AG09319 (cell line): Measurements from ENCODE around the gene SRPRB.

Experiments
- DNase-seq: peaks from one replicate; pipeline ENCODE4 v3.0.0-alpha.2; 2010; ENCODE audit warnings: low read depth; ENCODE audit errors: extremely low read depth
- TF ChIP-seq, protein P1 (sequence below): IDR thresholded peaks from 2 replicates; pipeline ENCODE4 v1.5.1; 2011; ENCODE audit warnings: low read depth, mild to moderate bottlenecking, inconsistent platforms, low read length, moderate library complexity

Gene SRPRB

DNA sequence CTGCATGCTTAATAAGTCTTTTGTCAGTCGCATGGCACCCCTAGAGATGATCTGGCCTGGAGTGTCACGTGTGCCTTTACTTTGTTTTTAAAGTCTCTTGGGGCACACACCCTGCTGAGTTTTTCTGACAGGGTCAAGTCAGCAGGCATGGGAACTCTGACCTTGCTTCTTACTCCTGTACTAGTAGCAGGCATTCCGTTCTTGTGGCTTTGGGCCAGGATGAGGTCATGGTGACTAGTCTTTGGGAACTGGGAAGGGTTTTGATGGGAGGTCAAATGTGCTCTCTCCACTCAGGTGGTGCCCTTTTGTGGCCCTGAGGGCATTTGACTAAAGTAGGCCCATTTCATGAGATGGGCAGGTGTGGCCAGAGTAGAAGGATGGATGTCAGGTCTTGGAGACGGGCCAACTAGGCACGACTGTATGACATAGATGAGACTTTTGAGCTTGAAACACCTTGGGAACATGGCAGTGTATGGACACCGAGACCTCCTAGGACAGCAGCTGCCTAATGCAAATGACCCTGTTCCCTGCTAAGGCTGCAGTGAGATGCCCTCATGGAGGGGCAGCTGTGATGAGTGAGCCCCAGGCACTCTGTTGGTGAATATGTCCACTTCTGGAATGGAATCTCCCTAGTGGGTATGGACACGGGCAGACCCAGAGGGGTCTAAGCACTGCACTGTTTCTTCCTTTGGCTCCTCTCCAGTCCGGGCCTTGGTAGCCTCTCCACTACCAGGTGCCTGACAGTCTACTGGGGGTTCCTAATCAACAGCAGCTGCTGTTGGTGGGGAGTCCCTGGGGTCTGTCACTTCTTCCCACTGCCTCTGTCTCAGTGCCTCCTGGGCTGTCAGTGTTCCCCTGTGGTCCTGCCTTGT lies 16.4 kb downstream of the SRPRB start:
- TF ChIP-seq, protein P1, sequence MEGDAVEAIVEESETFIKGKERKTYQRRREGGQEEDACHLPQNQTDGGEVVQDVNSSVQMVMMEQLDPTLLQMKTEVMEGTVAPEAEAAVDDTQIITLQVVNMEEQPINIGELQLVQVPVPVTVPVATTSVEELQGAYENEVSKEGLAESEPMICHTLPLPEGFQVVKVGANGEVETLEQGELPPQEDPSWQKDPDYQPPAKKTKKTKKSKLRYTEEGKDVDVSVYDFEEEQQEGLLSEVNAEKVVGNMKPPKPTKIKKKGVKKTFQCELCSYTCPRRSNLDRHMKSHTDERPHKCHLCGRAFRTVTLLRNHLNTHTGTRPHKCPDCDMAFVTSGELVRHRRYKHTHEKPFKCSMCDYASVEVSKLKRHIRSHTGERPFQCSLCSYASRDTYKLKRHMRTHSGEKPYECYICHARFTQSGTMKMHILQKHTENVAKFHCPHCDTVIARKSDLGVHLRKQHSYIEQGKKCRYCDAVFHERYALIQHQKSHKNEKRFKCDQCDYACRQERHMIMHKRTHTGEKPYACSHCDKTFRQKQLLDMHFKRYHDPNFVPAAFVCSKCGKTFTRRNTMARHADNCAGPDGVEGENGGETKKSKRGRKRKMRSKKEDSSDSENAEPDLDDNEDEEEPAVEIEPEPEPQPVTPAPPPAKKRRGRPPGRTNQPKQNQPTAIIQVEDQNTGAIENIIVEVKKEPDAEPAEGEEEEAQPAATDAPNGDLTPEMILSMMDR: peak; percentile 30
- peak; percentile 23 for DNase-seq

DNA sequence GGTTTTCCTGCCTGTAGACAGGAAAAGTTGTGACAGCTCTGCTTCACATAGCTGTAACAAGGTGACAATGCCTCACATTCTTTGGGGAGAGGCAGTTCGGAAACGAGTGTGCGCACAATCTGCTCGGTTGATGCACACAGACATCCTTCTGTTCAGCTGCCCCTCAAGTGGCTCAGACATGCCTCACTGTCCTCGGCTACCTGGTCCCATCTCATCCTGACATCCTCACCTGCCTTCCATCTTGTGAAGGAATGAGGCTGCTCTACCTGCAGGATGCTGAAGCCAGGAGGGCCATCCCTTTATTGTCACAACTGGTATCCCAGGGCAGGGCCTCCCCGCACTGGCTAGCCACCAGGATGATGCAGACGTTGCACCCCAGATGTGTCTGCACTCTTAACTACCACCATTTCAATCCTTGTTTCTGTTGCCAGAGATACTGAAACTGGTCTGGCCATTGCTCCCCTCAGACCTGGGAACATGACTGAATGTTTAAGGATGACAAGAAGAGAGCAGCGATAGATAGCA lies 19.4 kb downstream of the SRPRB start:
- TF ChIP-seq, protein P1: no peak
- DNase-seq: no peak

DNA sequence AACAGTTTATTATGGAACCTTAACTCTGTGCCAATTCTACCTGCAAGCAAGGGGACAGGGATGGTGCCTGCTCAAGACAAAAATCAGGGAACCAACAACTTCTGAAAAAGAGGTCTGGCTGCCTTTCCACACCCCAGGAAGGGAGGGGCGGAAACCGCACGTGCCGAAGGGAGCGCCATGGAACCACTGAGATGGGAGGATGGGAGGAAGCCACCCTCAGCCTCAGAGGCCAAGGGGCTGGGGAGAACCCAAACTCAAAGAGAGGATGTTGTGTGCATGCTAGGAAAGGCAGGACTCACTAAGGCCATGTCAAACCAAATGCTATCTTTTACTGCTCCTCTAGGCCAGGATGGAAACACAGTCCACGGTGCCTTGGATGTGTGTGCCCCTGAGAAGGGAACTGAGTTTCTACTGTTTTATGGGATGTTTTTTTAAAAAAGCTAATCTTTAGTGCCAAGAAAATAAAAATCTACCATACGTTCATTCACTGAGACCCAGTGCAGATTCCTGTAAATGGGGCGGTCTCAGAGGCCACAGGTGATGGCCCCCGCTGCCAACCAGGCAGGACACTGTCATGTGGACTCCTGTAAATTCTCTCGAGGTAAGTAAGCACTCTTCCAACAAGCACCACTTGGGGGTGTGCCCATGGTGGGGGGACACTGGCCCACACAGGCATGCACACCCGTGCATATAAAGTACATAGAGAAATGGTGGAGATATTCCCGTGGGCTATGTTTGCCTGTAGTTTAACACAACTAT lies 20.5 kb downstream of the SRPRB start:
- TF ChIP-seq, protein P1: no peak
- no peak for DNase-seq

DNA sequence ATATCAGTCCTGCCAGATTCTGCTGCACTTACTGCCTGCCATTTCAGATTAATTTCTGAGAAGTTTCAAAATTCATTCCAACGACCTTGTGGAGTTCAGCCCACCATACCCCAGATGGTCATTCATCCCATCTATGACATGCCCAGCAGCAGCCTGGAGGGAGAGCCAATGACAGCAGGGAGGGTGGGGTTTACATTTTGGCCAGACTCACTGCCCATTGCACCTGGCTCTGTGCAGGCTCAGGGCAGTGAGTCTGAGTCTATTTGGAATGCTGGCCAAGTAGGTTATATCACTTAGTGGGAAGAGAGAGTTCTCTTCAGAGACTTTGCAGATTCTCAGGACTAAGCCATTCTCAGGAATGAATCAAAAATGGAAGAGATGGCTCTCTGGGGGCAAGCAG lies 21.5 kb downstream of the SRPRB start:
- TF ChIP-seq, protein P1: no peak
- no peak for DNase-seq

DNA sequence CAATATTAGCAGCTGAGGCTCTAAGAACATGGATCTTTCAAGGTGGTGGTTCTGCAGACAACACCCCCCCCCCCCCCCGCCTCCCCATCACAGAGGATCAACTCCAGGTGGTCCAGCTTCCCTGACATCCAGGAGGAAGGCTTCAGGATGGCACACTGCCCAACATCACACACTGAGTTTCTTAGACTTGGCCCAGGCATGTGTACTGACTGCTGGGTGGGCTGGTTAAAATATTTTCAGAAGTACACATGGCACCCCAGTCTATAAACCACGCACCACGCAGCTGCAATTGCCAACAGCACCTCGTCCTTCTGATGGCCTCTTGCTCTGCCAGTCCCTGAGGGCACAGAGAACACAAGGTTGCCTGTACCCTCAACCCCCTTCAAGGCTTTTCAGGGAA lies 22.1 kb downstream of the SRPRB start:
- DNase-seq: no peak
- TF ChIP-seq, protein P1: no peak

DNA sequence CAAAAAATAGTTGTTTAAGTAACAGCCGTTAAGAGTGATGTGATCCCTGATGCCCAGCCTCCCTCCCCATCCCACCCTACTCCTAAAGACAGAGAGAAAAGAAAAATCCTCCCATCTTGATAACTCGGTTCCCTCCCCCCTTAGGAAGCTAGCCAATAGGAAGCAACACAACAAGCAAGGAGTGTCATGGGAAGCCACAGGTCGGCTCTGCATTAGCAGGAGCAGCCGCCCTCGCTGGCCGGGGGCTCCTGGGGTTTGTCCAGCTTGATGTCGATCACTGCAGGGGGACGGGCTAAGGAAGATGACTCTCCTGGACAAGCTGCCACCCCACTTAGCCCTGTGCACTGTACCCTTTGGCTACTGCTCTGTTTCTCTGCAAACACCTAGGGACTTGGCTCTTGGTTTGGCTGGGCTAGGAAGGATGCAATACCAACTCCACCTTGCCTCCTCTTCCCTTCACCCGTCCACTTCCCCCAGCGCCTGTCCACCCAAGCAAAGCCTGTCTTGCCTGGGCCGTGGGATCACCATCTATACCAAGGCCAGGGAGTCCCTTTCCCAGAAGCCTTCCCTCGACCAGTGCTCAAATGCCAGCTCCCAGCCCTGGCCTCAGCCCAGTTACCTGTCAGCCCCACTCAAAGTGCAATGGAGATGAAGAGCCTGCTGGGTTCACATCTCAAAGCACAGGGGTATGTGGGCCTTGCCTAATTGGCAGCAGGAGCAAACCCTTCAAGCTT lies 23.1 kb downstream of the SRPRB start:
- no peak for DNase-seq
- TF ChIP-seq, protein P1: no peak
